ENCODE data around the gene CFAP54.
"Not testable (repeated sequence)": the region's sequence is repeated elsewhere in the genome, so short reads cannot be mapped to it uniquely, and the experiment has no call there.

The CFAP54 gene

GRCh38 chr12:96514328-96514727 is 25.0 kb downstream of the CFAP54 start:
- DNase-seq, result no peak

GRCh38 chr12:96516472-96517430 is 27.4 kb downstream of the CFAP54 start:
- DNase-seq, result peak in 40 of 51 donors; percentile 1 to 79 (median 36)

GRCh38 chr12:96520767-96521166 is 31.4 kb downstream of the CFAP54 start:
- DNase-seq, result no peak

GRCh38 chr12:96521895-96522682 is 32.7 kb downstream of the CFAP54 start:
- no peak for DNase-seq

GRCh38 chr12:96522690-96523089 is 33.3 kb downstream of the CFAP54 start:
- DNase-seq, result no peak

GRCh38 chr12:96526110-96526509 is 36.7 kb downstream of the CFAP54 start:
- no peak for DNase-seq

- no peak for DNase-seq
Observed at GRCh38 chr12:96529912-96530311, 40.5 kb downstream of the CFAP54 start.

GRCh38 chr12:96534339-96534738 is 45.0 kb downstream of the CFAP54 start:
- DNase-seq, result no peak

- DNase-seq, result no peak
Observed at GRCh38 chr12:96548384-96548783, 59.0 kb downstream of the CFAP54 start.

- DNase-seq, result no peak
Observed at GRCh38 chr12:96549341-96549740, 60.0 kb downstream of the CFAP54 start.

GRCh38 chr12:96570579-96570978 is 81.2 kb downstream of the CFAP54 start:
- DNase-seq, result no peak

GRCh38 chr12:96571101-96571862 is 81.9 kb downstream of the CFAP54 start:
- DNase-seq, result no peak

GRCh38 chr12:96578526-96579125 is 89.2 kb downstream of the CFAP54 start:
- peak in 3 of 51 donors; percentile 1 to 14 (median 1) for DNase-seq

GRCh38 chr12:96585977-96586376 is 96.6 kb downstream of the CFAP54 start:
- DNase-seq, result no peak

- DNase-seq, result no peak
Observed at GRCh38 chr12:96587691-96588090, 98.3 kb downstream of the CFAP54 start.

- DNase-seq, result no peak
Observed at GRCh38 chr12:96590970-96591369, 101.6 kb downstream of the CFAP54 start.

GRCh38 chr12:96604374-96604773 is 115.0 kb downstream of the CFAP54 start:
- not testable (repeated sequence) for DNase-seq

GRCh38 chr12:96605684-96606083 is 116.3 kb downstream of the CFAP54 start:
- no peak for DNase-seq

- no peak for DNase-seq
Observed at GRCh38 chr12:96606134-96606533, 116.8 kb downstream of the CFAP54 start.

GRCh38 chr12:96606644-96607043 is 117.3 kb downstream of the CFAP54 start:
- peak in 4 of 51 donors; percentile 0 to 7 (median 4) for DNase-seq

GRCh38 chr12:96617178-96617577 is 127.8 kb downstream of the CFAP54 start:
- no peak for DNase-seq

Data from hypothalamus (tissue), 51 donors.